ENCODE results near the gene VPS8.

VPS8 gene

GRCh38 chr3:185066251-185066650, 254.3 kb downstream of the VPS8 start:
- POLR2A ChIA-PET: no interaction called here
- CTCF ChIA-PET: interaction anchor here (0.6 kb wide), 1 partner anchor 47 kb away, joined by 6 read pairs; no protein-coding TSS in a partner anchor
- no peak for TF ChIP-seq ZNF214 (tag by site-specific recombination; IDR thresholded peaks at IDR 0.05; ENCODE audit: borderline replicate concordance)
- no peak for TF ChIP-seq ZNF514 (tag by site-specific recombination; IDR thresholded peaks at IDR 0.05)
- TF ChIP-seq ZNF692 (tag by site-specific recombination; IDR thresholded peaks at IDR 0.05): no peak
- no peak for TF ChIP-seq KLF8 (tag by site-specific recombination; IDR thresholded peaks at IDR 0.05)
- TF ChIP-seq ZNF169 (tag by site-specific recombination; IDR thresholded peaks at IDR 0.05): no peak
- TF ChIP-seq ZNF785 (tag by site-specific recombination; IDR thresholded peaks at IDR 0.05): no peak
- no peak for TF ChIP-seq ZNF521 (tag by site-specific recombination; IDR thresholded peaks at IDR 0.05)
- no peak for TF ChIP-seq ZNF624 (tag by site-specific recombination; IDR thresholded peaks at IDR 0.05)
- no peak for TF ChIP-seq TCF7L2 (IDR thresholded peaks at IDR 0.05; ENCODE audit: borderline replicate concordance, low read depth, low read length)
- no peak for TF ChIP-seq GFI1B (tag by site-specific recombination; IDR thresholded peaks at IDR 0.05)
- TF ChIP-seq, protein P1, sequence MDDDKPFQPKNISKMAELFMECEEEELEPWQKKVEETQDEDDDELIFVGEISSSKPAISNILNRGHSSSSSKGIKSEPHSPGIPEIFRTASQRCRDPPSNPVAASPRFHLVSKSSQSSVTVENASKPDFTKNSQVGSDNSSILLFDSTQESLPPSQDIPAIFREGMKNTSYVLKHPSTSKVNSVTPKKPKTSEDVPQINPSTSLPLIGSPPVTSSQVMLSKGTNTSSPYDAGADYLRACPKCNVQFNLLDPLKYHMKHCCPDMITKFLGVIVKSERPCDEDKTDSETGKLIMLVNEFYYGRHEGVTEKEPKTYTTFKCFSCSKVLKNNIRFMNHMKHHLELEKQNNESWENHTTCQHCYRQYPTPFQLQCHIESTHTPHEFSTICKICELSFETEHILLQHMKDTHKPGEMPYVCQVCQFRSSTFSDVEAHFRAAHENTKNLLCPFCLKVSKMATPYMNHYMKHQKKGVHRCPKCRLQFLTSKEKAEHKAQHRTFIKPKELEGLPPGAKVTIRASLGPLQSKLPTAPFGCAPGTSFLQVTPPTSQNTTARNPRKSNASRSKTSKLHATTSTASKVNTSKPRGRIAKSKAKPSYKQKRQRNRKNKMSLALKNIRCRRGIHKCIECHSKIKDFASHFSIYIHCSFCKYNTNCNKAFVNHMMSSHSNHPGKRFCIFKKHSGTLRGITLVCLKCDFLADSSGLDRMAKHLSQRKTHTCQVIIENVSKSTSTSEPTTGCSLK (tag by site-specific recombination; IDR thresholded peaks at IDR 0.05): no peak
- TF ChIP-seq PRDM2 (tag by site-specific recombination; IDR thresholded peaks at IDR 0.05; ENCODE audit: borderline replicate concordance): no peak
- H3K4me3 ChIP-seq (ENCODE audit: low read depth, low read length): no peak overlapping the region
- H3K9me3 ChIP-seq (ENCODE audit: control insufficient read depth, insufficient read depth, low read depth, low read length): no peaks in the 10 kb centered on the region
- no peaks in the 10 kb centered on the region for H3K36me3 ChIP-seq (ENCODE audit: control insufficient read depth in 2 of 2, insufficient read depth in 1 of 2, low read length in 2 of 2)
- H3K4me1 ChIP-seq (ENCODE audit: control insufficient read depth, insufficient read depth, low read length): no peaks in the 10 kb centered on the region
- no peak overlapping the region for H3K27ac ChIP-seq (ENCODE audit: extremely low read depth, low read depth, low read length)

- Histone ChIP-seq H3K4me3 (ENCODE audit: low read depth, low read length) (no peak overlapping the region), H3K36me3 (ENCODE audit: control insufficient read depth in 2 of 2, insufficient read depth in 1 of 2, low read length in 2 of 2) (no peaks in the 10 kb centered on the region), H3K27ac (ENCODE audit: extremely low read depth, low read depth, low read length) (no peak overlapping the region), H3K4me1 (ENCODE audit: control insufficient read depth, insufficient read depth, low read length) (no peaks in the 10 kb centered on the region), H3K9me3 (ENCODE audit: control insufficient read depth, insufficient read depth, low read depth, low read length) (no peaks in the 10 kb centered on the region)
- CTCF ChIA-PET: interaction anchor here (0.6 kb wide), 2 partner anchors 73 to 121 kb away, joined by 4 to 5 read pairs; no protein-coding TSS in a partner anchor
- POLR2A ChIA-PET: no interaction called here
- TF ChIP-seq ZNF660 (tag by site-specific recombination; IDR thresholded peaks at IDR 0.05) (no peak), ZNF701 (tag by site-specific recombination; IDR thresholded peaks at IDR 0.05) (no peak), KLF8 (tag by site-specific recombination; IDR thresholded peaks at IDR 0.05) (no peak), KLF9 (tag by site-specific recombination; IDR thresholded peaks at IDR 0.05; ENCODE audit: low read depth) (no peak), YY2 (tag by site-specific recombination; IDR thresholded peaks at IDR 0.05) (no peak), SCRT2 (tag by site-specific recombination; IDR thresholded peaks at IDR 0.05) (no peak), ZNF341 (tag by site-specific recombination; IDR thresholded peaks at IDR 0.05; ENCODE audit: low read depth) (no peak), ZNF398 (tag by site-specific recombination; IDR thresholded peaks at IDR 0.05) (no peak), ZNF544 (tag by site-specific recombination; IDR thresholded peaks at IDR 0.05) (no peak), ZNF23 (tag by site-specific recombination; IDR thresholded peaks at IDR 0.05; ENCODE audit: borderline replicate concordance) (no peak), ZNF138 (tag by site-specific recombination; IDR thresholded peaks at IDR 0.05; ENCODE audit: borderline replicate concordance) (no peak), RBAK (tag by site-specific recombination; IDR thresholded peaks at IDR 0.05) (no peak), MEIS1 (CRISPR knock-in tag; IDR thresholded peaks at IDR 0.05; ENCODE audit: borderline replicate concordance) (no peak)
- TF ChIP-seq, protein P2, sequence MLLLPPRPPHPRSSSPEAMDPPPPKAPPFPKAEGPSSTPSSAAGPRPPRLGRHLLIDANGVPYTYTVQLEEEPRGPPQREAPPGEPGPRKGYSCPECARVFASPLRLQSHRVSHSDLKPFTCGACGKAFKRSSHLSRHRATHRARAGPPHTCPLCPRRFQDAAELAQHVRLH (tag by site-specific recombination; IDR thresholded peaks at IDR 0.05): no peak
Observed at GRCh38 chr3:185067173-185067572, 255.2 kb downstream of the VPS8 start.

All from HEK293 (cell line).